Measurements from ENCODE around the gene SPN.
"Not testable (repeated sequence)": the region's sequence is repeated elsewhere in the genome, so short reads cannot be mapped to it uniquely, and the experiment has no call there.

- TF ChIP-seq CTCF, POLR2A (IDR thresholded peaks at IDR 0.05): not testable (repeated sequence)
These were observed 27.1 kb upstream of the SPN start for GRCh38 chr16:29635902-29636301.
